ENCODE measurements around the gene ALDH4A1.

DNA sequence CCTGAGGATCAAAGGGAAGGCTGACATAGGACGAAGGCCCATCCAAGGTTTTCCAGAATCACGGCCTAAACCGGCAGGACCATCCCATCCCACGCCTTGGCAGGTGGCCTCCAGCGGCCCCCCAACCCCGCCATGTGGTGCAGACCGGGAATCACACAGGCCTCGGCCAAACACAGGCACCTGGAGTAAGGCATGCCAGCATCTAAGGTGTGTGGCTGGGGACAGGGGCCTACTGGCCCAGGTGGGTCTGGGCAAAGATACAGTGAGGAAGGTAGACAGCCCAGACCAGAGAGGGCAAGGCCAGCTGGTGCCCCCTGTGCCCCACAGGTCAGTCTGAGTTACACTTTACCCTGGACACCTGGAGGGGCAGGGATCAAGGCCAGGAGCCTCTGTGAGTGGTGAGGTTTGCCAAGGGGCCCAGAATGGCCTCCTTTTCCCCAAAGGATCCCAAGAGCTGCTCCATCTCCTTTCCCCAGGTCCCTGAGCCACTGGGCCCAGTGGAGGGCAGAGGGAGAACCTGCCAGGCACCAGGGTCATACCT is 30.2 kb downstream of the ALDH4A1 start:
- TF ChIP-seq CTCF (IDR thresholded peaks at IDR 0.05; ENCODE audit: low read length) = no peak
- no peak for TF ChIP-seq EZH2 (optimal IDR thresholded peaks at IDR 0.05; ENCODE audit: low read depth, low read length)
- TF ChIP-seq EZH2phosphoT487 (IDR thresholded peaks at IDR 0.05; ENCODE audit: low read length) = no peak
